NCI-H1105 treated with DMSO at 0.1 percent for 48 hours (cell line): ENCODE data around the gene MCM8.
A peak's percentile ranks its signal among the peaks of the same experiment; 100 is the strongest.

Experiments used
- DNase-seq: peaks from one replicate; lab custom pipeline; 2025; lab: John Stamatoyannopoulos, UW

The MCM8 gene

DNA sequence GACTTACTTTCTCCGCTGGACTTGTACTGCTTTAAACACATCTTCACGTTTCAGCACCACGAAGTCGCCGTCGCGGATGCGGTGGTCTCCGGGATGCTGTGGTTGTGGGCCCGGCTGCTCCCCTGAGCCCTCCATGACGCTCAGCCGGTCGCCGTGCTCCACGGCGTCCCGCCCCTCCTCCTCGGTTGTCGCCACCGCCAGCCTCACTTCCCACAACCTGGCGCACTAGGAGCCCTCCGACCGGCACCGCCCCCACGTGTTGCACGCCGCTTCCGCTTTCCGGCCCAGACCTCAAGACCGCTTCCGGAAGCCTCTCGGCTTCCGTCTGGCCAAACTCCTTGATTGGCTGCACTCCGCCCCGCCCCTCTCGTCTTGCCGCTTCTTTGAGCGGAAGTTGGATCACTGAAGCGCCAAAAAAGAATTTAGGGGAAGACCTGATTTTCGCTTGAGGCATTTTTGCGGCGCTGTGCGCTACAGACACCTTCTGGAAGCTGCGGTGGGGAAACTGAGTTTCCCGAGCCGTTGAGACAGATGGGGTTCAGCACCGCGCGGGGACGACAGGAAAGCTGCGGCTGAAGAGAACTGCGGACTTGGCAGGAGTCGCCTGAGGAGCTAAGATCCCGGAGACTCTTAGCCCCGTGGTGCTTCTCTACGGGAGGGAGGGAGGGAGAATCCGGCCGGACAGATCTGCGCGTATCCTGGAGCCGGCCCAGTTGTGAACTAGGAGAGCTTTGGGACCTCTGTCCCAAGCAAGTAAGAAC, at the start of gene MCM8, which contains the start of gene TRMT6:
Gene MCM8, plus strand, starts transcription at position 382 of the 761 bp plus-strand sequence. CDS start 1,364 bp downstream, outside the sequence.
Gene TRMT6, minus strand, starts transcription at position 263 of the 761 bp plus-strand sequence. Its CDS starts 128 bp downstream, at position 135.
- peak; percentile 97 for DNase-seq

DNA sequence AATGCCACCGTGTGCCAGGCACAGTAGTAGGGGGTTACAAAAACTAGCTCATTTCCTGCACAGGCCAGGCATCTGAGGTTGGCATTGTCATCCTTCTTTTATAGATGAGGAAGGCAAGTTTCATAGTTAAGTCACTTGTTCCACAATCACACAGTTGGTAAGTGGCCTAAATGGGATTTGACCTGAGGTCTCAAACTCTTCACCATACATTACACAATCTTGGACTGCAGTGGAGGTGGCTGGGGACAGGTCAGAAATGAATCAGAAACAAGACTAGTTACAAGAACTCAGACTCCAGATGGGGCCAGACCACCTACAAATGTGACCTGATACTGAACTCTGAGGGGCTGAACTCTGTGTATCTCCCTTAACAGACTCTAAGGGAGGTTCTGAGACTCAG, 49.5 kb upstream of the MCM8 start:
- DNase-seq = no peak

DNA sequence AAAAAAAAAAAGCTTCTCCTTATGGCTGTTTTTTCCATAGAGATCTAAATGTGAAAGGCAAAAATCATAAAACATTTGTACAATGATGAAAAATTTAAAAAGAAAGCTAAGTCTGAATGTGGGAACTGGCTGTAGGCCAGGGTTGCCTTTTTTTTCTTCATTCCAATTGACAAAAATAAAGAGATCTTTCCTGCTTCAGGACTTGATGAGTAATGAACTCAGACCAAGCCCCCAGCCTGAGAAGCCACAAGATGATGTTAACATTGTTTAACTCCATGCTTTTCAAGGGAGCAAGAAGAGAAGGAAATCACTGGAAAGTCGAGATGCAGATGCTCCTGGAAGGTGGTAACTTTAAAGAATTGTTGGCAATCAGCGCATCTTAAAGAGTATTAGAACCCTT, 41.5 kb upstream of the MCM8 start:
- no peak for DNase-seq

DNA sequence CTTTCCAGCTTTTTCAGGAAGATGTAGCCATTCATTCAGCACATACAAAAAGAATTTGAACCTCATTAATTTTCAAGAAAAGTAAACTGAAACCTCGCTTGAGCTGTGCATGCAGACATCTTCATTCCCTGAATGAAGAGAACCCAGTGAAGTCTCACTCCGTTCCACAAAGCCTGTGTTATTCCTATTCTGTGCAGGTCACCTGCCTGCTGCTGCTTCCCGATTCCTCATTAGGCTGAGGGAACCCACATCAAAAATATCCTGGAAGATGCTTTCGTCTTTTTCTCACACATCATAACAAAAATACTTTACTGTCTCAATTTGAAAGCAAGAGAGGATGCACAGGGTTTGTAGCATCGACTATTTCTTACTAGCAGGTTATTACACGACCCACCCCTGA, 40.3 kb upstream of the MCM8 start:
- DNase-seq = peak; percentile 10

GRCh38 chr20:5913166-5913565, 37.3 kb upstream of the MCM8 start:
- DNase-seq = no peak

DNA sequence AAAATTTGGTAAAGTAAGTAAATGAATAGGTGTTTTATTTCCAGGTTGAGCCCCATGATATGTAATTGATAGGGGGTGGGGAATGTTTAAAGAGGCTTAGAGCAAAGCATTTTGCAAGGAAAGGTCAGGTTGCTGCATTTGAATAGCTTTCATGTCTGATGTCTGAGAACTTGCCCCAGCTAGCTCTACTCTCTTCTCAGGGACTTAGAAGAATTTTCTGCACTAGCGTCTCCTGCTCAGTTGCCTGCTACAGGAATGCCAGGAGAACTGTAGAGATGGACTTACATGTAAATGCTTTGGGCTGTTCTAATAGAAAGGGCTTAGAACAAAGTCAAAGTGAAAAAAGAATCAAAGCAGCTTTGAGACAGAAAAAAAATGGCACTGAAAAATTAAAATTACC, 35.6 kb upstream of the MCM8 start:
- no peak for DNase-seq

- DNase-seq = no peak
These were observed 31.4 kb upstream of the MCM8 start for GRCh38 chr20:5918856-5919625.

DNA sequence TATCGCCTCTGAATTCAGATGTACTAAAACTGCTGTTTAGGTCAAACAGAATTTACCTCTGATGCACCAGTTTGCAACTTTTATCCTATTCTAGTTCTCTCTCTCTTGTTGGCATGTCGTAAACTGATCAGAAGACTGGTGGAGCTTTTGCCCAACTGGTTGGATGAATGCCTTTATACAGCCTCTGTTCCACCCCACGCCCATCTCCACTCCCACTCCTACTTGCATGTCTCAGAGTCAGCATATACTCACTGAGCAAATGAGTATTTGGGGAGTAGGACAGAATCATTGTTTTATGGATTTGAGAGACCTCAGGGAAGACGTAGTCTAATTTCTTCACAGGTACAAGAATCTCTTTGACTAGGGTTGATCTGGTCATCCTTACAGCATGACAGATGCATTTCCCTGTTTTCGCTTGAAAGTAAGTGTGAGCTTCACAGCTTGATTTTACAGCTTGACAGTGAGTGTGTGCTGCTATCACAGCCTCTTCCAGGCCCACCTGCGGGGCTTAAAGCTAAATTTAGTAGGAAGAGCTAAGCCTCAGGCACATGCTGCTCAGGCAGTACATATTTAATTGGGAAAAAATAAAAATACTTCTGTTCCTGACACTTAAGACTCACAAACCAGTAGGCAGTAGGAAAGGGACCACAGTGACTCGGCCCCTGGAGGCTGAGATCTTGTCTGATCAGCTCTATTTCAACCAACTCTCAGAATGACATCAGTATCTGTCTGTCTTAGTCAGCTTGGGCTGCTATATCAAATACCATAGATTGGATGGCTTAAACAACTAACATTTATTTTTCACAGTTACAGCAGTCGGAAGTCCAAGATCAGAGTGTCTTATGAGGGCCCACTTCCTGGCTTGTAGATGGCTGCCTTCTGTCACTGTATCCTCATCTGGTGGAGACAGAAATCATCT, 30.6 kb upstream of the MCM8 start:
- DNase-seq = no peak

GRCh38 chr20:5920581-5920980, 29.9 kb upstream of the MCM8 start:
- DNase-seq = no peak

- no peak for DNase-seq
These were observed 27.0 kb upstream of the MCM8 start for GRCh38 chr20:5923493-5923892.

- DNase-seq = no peak
These were observed 24.9 kb upstream of the MCM8 start for GRCh38 chr20:5925551-5925950.

DNA sequence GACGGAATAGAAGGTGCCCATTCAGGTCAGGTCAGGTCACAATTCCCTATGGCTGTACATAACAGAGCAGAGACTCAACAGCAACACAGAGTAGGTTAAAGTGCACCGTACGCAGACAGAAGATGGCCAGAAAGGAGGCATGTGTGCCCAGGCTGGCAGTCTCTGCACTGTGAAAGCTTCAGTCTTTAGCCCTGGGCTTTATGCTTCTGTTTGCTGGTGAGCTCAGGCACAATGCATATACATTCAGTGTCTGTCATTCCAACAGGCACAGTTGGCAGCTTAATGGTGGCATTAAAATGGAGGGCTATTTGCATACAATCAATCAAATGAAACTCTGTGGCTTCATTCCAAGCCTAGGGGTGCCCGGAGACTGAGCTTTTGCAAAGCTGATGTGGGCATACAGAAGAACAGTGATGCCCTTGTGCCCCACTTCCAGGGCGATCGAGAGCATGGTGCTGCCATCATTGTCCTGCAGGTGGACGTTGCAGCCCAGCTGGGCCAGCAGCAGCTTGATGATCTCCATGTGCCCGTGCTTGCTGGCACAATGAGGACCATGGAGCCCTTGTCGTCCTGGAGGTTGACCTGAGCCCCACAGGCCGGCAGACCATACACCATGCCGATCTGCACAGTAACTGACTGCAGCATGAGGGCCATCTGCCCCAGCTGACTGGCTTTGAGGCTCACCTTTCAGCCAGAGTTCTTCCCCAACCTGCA, 22.5 kb upstream of the MCM8 start:
- DNase-seq = no peak

GRCh38 chr20:5928836-5929715, 21.4 kb upstream of the MCM8 start:
- no peak for DNase-seq

- DNase-seq = no peak
These were observed 19.0 kb upstream of the MCM8 start for GRCh38 chr20:5931411-5931810.

- no peak for DNase-seq
These were observed 17.7 kb upstream of the MCM8 start for GRCh38 chr20:5932796-5933195.

DNA sequence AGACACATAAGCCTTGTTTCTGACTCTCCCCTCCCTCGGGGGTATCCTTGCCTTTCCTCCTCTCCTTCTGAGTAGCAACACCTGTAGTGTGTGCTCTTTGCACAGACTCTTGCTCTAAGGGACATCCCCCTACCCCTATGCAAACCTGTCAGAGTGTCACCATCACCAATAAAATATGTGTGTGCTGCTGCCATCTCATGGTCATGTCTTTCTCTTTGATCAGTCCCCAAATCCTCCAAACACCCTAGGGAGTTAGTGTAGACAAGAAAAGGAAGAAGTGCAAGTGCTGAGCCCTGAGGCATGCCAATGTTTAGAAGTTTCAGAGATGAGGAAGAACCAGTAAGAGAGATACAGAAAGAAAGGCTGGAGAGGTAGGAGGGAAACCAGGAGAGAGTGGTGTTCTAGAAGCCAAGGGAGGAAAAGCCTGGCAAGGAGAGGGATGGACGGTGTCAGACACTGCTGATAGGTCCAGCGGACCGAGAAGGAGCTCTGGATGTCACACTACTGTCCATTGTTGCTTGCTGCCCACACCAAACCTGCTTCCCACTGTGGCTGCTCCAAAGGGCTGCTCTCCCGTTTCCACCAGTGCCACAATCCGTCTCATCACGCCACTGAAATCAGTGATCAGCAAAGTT, 16.5 kb upstream of the MCM8 start:
- peak; percentile 14 for DNase-seq

- no peak for DNase-seq
These were observed 15.1 kb upstream of the MCM8 start for GRCh38 chr20:5935384-5935783.

GRCh38 chr20:5936238-5936637, 14.2 kb upstream of the MCM8 start:
- DNase-seq = no peak

GRCh38 chr20:5938456-5939029, 11.9 kb upstream of the MCM8 start:
- no peak for DNase-seq

- DNase-seq = no peak
These were observed 4.5 kb upstream of the MCM8 start for GRCh38 chr20:5945963-5946362.
